ENCODE measurements around the gene JMJD1C. TPM values are rescaled to one million over a fixed set of nuclear protein-coding genes. Genes with fewer than 3 reads are reported as not detected.

Gene JMJD1C
- total RNA-seq, 1 donor: 572 TPM

DNA sequence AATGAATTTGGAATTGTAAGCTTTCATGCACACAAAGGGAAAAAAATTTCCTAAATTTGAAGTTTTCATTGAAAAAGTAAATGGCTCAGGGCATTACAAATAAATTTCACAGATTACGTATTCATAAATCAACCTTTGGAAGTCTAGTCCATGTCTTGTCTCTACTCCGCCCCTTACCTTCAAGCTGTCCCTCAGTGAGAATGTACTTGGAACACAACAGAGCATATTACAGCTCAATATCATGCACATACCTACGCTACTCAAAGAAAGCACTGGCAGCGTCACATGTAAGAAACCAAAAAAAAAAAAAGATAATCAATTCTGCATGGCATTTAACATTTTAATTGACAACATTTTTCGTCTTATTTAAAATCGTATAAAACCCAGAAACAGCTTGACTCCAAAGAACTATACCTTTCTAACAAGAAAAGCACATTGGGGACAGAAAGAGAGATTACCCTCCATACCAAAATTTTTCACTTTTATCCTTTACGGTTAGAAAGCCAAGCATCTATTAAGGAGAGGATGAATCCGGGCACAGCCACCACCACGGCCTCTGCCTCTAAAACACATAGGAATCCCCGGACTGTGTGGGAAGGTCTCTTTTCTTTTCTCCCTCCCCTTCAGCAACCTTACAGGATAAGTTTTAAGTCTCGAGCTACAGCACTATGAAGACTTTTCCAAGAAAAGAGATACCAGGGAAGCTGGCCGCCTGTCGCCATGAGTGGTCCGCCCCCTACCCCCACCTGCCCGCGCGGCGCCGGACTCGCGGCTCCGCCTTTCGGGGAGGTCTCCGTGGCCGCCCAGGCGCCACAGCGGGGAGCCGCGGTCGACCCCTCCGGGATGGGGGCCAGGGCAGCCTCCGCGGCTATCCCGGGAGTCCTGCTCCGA lies 1.1 kb downstream of the JMJD1C start:
- H3K4me3 ChIP-seq (ENCODE audit: low read length): peak overlapping the region; percentile 84
- H3K9me3 ChIP-seq (ENCODE audit: low read depth, low read length): no peaks in the 10 kb centered on the region
- peaks cover 4% of the 10 kb centered on the region for H3K27me3 ChIP-seq (ENCODE audit: insufficient read depth, low read length)
- H3K4me1 ChIP-seq (ENCODE audit: insufficient read depth, low read length): peaks cover 14% of the 10 kb centered on the region

DNA sequence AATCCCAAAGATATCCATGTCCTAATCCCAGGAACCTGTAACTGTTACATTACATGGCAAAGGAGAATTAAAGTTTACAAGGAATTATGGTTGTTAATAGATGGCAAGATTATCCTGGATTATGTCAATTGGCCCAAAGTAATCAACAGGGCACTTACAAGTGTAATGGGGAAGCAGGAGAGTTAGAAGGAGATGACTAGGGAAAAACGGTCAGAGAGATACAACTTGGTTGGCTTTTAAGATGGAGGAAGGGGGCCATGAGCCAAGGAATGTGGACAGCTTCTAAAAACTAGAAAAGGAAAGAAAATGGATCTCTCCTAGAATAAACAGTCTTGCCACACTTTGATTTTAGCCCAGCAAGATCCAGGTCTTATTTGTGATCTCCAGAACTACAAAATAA lies 3.3 kb downstream of the JMJD1C start:
- no peak overlapping the region for H3K4me3 ChIP-seq (ENCODE audit: low read length)
- H3K9me3 ChIP-seq (ENCODE audit: low read depth, low read length): no peaks in the 10 kb centered on the region

DNA sequence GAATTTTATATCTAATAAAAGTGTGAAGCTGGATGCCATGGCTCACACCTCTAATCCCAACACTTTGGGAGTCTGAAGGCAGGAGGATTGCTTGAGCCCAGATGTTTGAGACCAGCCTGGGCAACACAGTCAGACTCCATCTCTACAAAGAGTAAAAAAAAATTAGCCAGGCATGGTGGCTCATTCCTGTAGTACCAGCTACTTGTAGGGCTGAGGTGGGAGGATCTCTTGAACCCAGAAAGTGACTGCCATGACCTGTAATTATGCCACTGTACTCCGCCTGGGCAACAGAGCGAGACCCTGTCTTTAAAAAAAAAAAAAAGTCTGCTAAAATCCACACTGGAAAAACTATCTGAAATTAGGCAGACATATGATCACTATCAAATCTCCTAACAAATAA lies 7.6 kb downstream of the JMJD1C start:
- Histone ChIP-seq H3K4me1 (ENCODE audit: insufficient read depth, low read length) (no peaks in the 10 kb centered on the region), H3K27me3 (ENCODE audit: insufficient read depth, low read length) (no peaks in the 10 kb centered on the region), H3K4me3 (ENCODE audit: low read length) (no peak overlapping the region), H3K9me3 (ENCODE audit: low read depth, low read length) (no peaks in the 10 kb centered on the region)

More for the DNA sequence above, 3.3 kb downstream of the JMJD1C start:
- H3K4me1 ChIP-seq (ENCODE audit: insufficient read depth, low read length): peaks cover 14% of the 10 kb centered on the region
- H3K27me3 ChIP-seq (ENCODE audit: insufficient read depth, low read length): peaks cover 4% of the 10 kb centered on the region

DNA sequence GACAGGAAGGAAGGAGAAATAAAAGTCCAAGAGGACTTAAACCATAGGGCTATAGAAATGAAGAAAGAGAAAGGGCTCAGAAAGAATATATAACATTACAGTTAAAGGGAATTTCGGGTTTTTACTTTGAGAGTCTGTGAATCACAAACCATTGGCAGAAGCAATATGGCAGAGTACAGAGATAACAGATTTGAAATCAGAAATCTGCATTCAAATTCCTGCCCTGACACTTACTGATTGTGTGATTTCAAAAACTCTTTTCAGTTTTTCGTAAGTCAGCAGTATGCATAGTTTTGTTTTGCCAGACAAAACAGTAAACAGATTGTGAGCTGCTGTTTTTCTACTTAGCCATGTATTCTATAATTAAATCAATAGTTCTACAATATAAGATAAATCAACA lies 8.2 kb downstream of the JMJD1C start:
- Histone ChIP-seq H3K4me1 (ENCODE audit: insufficient read depth, low read length) (no peaks in the 10 kb centered on the region), H3K9me3 (ENCODE audit: low read depth, low read length) (no peaks in the 10 kb centered on the region), H3K4me3 (ENCODE audit: low read length) (no peak overlapping the region), H3K27me3 (ENCODE audit: insufficient read depth, low read length) (no peaks in the 10 kb centered on the region)

DNA sequence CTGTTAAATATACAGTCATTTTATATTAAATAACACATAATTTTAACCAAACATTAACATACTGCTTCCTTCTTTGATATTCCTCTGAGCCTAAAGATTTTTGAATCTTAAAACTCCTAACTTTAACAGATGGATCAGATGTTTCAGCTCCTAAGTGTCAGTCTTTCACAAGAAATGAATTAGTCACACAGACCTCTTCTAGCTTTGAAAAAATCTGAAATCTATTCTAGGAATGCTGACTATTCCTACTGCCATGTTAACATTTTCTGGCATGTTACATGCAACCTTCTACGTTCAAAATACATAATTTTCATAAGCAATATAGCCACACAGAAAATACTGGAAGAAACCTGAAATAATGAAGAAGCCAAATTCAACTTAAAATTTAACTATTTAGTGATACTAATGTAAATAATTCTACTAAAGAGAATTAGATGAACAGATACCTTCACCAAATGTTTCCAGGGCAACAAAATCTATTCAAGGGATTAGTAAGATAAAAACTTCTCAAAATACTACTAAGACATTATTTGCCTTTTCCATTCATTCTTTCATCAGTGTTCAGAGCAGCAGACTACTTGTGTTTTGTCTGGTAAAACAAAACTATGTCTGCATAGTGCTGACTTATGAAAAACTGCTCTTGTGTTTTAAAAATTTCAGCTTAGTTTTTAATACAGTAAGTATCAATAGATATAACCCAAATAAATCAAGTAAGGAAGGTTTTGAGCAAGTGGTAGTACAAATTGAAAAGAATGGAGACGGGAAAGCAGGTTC lies 9.2 kb downstream of the JMJD1C start:
- no peak overlapping the region for H3K4me3 ChIP-seq (ENCODE audit: low read length)
- H3K27me3 ChIP-seq (ENCODE audit: insufficient read depth, low read length): no peaks in the 10 kb centered on the region
- H3K4me1 ChIP-seq (ENCODE audit: insufficient read depth, low read length): no peaks in the 10 kb centered on the region
- no peaks in the 10 kb centered on the region for H3K9me3 ChIP-seq (ENCODE audit: low read depth, low read length)

DNA sequence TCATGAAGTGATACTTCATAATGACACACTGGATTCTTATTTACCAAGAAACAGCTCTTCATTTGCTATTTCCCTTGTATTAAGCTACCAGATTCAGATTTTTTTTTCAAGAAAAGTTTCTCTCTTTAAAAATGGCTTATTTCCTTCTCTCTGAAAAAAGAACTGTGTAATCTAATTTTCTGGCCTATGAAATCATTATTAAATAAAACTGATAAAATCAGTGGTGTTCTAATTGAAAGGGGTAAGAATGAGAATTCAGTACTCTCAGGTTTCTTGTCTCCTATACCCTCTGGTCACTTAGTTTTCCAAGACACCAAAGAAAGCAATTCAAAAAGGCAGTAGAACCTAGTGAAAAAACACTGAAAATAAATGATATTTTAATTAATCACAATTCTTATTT lies 10.3 kb downstream of the JMJD1C start:
- Histone ChIP-seq H3K9me3 (ENCODE audit: low read depth, low read length) (no peaks in the 10 kb centered on the region), H3K27me3 (ENCODE audit: insufficient read depth, low read length) (no peaks in the 10 kb centered on the region), H3K4me1 (ENCODE audit: insufficient read depth, low read length) (no peaks in the 10 kb centered on the region), H3K4me3 (ENCODE audit: low read length) (no peak overlapping the region)

GRCh38 chr10:63454631-63455030 lies 11.1 kb downstream of the JMJD1C start:
- Histone ChIP-seq H3K9me3 (ENCODE audit: low read depth, low read length) (no peaks in the 10 kb centered on the region), H3K4me1 (ENCODE audit: insufficient read depth, low read length) (no peaks in the 10 kb centered on the region), H3K27me3 (ENCODE audit: insufficient read depth, low read length) (no peaks in the 10 kb centered on the region), H3K4me3 (ENCODE audit: low read length) (no peak overlapping the region)

DNA sequence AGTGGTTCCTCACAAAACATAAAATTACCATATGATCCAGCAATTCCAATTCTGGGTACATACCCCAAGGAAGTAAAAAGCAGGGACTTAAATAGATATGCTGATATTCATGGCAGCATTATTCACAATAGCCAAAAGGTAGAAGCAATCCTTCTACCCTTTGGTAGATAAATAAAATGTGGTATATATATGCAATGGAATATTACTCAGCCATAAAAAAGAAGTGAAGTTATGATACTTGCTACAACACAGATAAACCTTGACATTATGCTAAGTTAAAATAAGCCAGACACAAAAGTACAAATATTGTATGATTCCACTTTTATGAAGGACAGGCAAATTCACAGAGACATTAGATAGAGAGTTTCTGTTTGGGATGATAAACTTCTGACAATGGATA lies 13.3 kb downstream of the JMJD1C start:
- no peaks in the 10 kb centered on the region for H3K27me3 ChIP-seq (ENCODE audit: insufficient read depth, low read length)
- no peaks in the 10 kb centered on the region for H3K4me1 ChIP-seq (ENCODE audit: insufficient read depth, low read length)
- no peak overlapping the region for H3K4me3 ChIP-seq (ENCODE audit: low read length)
- no peaks in the 10 kb centered on the region for H3K9me3 ChIP-seq (ENCODE audit: low read depth, low read length)

DNA sequence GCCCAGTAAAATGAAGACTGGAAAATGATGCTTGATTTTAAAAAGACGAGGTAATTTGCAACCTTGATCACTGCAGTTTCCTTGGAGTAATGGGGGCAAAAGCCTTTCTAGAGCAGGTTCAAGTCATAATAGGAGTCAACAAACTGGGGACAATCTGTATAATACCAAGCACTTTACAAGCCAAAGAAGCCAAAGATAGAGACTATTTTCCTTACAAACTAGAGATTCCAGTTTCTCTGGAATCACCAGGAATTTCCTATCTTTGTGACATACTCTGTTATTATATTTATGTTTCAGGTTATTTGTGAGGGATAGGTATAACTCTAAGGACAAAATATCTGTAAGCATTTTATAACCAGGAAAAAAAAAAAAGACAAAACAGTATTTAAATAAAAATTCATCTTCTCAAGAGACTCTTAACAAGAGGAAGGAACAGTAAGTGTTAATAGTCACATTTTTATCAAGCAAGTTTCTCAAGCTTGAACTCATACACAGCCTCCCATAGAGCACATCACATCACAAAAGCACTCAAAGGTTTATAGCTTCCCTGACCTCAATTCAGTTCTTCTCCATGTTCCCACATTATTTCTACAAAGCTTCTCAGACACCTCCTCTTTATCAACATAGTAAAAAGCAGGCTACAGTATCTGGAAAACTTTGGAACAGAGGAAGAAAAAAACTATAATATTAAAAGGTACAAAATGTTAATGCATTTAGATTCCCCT lies 18.9 kb downstream of the JMJD1C start:
- no peaks in the 10 kb centered on the region for H3K4me1 ChIP-seq (ENCODE audit: insufficient read depth, low read length)
- H3K4me3 ChIP-seq (ENCODE audit: low read length): no peak overlapping the region
- no peaks in the 10 kb centered on the region for H3K9me3 ChIP-seq (ENCODE audit: low read depth, low read length)
- H3K27me3 ChIP-seq (ENCODE audit: insufficient read depth, low read length): no peaks in the 10 kb centered on the region

DNA sequence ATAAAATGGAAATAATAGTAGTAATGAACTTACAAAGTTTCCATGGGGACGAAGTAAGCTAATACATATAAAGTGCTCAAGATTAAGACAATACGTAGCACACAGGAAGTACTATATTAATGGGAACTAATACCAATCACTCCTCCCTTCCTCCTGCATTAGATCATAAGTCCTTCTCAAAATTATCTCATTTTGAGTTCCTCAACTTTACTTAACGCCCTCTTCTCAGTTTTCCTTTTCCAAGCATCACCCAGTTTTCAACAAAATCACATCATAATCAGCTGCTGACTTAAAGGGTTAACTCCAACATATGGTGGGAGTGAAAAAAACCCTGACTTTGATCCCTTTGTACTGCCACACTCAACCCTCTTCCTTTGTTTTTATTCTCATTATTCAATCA lies 24.4 kb downstream of the JMJD1C start:
- Histone ChIP-seq H3K4me1 (ENCODE audit: insufficient read depth, low read length) (peaks cover 14% of the 10 kb centered on the region), H3K4me3 (ENCODE audit: low read length) (no peak overlapping the region), H3K27me3 (ENCODE audit: insufficient read depth, low read length) (no peaks in the 10 kb centered on the region), H3K9me3 (ENCODE audit: low read depth, low read length) (no peaks in the 10 kb centered on the region)

- H3K4me1 ChIP-seq (ENCODE audit: insufficient read depth, low read length): peaks cover 14% of the 10 kb centered on the region
- no peaks in the 10 kb centered on the region for H3K27me3 ChIP-seq (ENCODE audit: insufficient read depth, low read length)
- no peak overlapping the region for H3K4me3 ChIP-seq (ENCODE audit: low read length)
- no peaks in the 10 kb centered on the region for H3K9me3 ChIP-seq (ENCODE audit: low read depth, low read length)
Measured at GRCh38 chr10:63439607-63440006, 26.2 kb downstream of the JMJD1C start.

DNA sequence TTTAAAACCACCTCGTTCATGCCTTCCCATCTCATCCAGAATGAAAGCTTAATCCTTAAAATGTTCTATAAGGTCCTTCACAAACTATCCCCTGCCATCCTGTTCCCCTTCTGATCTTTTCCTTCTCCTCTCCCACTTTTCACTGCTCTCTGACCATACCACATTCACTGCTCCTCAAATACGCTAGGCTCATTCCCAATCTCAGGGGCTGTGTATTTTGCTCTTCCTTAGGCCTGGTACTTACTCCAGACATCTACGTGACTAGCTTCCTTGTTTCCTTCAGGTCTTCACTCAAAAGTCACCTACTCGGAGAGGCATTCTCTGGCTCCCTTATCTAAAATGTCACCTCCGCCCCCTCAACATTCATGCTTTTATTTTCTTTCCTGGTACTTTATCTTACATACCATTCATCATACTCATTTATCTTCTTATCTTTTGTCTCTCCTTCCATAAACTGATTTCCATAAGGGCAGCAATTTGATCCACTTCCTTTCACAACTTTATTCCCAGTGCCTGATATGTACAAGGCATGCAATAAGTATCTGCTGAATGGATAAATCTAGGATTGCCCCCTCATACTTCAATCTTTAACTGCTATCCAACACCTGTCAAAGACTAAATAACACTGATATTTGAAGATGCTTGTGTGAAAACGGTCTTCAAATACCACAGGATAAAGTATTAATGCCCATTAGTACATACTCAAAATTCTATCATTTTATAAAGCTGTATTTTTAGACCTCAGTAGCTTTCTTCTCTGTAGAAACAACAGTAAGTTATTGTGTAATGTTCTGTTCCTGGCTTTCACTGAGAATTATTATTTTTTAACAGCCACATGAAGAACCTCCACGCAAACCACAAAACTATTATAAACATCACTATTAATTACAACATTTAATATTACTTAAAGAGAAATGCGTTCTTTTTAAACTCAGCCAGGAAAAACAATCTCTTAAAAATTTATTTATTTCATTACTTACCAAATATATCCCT lies 27.0 kb downstream of the JMJD1C start:
- H3K9me3 ChIP-seq (ENCODE audit: low read depth, low read length): no peaks in the 10 kb centered on the region
- H3K4me1 ChIP-seq (ENCODE audit: insufficient read depth, low read length): peaks cover 14% of the 10 kb centered on the region

DNA sequence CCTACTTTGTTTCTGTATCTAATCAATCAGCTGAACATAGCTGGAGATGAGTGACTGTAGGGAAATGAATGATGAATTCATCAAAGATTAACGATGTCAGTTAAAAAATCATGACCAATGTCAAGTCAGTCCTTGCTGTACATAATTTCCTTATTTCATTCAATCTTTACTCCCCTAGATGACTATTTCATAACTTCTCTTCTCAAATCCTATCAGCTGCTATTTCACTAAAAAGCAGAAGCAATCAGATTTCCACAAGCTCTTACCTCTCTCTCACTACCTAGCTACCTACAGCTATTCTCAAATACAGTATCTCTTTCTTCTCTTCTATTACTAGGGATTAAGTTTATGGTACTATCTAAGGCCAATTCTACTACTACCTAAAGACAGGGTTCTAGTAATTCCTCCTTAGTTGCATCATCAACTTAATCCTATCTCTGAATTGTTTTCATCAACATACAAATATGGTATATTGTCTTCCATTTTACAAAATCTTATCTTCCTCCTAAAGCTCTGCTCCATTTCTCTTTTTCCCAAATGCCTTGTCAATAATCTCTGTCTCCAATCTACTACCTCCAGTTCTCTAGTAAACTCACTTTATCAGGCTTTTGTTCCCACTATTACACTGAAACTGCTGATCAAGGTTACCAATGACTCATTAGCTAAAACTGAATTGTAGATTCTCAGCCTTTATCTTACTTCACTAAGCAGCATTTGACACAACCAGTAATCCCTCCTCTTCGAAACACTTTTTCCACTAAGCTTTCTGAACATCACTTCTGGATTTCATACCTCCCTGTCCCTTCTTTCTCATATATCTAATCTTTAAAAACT lies 28.4 kb downstream of the JMJD1C start:
- H3K27me3 ChIP-seq (ENCODE audit: insufficient read depth, low read length): no peaks in the 10 kb centered on the region

More for the DNA sequence above, 27.0 kb downstream of the JMJD1C start:
- H3K4me3 ChIP-seq (ENCODE audit: low read length): no peak overlapping the region
- no peaks in the 10 kb centered on the region for H3K27me3 ChIP-seq (ENCODE audit: insufficient read depth, low read length)

More for the DNA sequence above, 28.4 kb downstream of the JMJD1C start:
- no peaks in the 10 kb centered on the region for H3K9me3 ChIP-seq (ENCODE audit: low read depth, low read length)
- peaks cover 14% of the 10 kb centered on the region for H3K4me1 ChIP-seq (ENCODE audit: insufficient read depth, low read length)
- no peak overlapping the region for H3K4me3 ChIP-seq (ENCODE audit: low read length)
